Glutamatergic neuron (in vitro differentiated cells): Measurements from ENCODE around the gene ACACB. TPM values are rescaled to one million over a fixed set of nuclear protein-coding genes. Genes with fewer than 3 reads are reported as not detected.

Experiments used
- DNase-seq: peaks from one replicate; pipeline ENCODE4 v3.0.0; 2022
- H3K27ac Mint-ChIP-seq: one replicate; pipeline ENCODE4 v1.8.0; 2020; ENCODE audit warnings: mild to moderate bottlenecking, mixed read lengths, inconsistent platforms; ENCODE audit not compliant: unreplicated experiment
- H3K27me3 Mint-ChIP-seq: one replicate; pipeline ENCODE4 v1.8.0; 2020; ENCODE audit warnings: mild to moderate bottlenecking, moderate library complexity, mixed read lengths, inconsistent platforms; ENCODE audit not compliant: unreplicated experiment
- H3K36me3 Mint-ChIP-seq: one replicate; pipeline ENCODE4 v1.8.0; 2020; ENCODE audit warnings: mild to moderate bottlenecking, mixed read lengths, inconsistent platforms; ENCODE audit not compliant: unreplicated experiment
- H3K4me1 Mint-ChIP-seq: one replicate; pipeline ENCODE4 v1.8.0; 2020; ENCODE audit warnings: mild to moderate bottlenecking, low read depth, mixed read lengths, inconsistent platforms; ENCODE audit not compliant: unreplicated experiment
- H3K4me3 Mint-ChIP-seq: one replicate; pipeline ENCODE4 v1.8.0; 2020; ENCODE audit warnings: mild to moderate bottlenecking, mixed read lengths, inconsistent platforms; ENCODE audit not compliant: unreplicated experiment
- H3K9me3 Mint-ChIP-seq: one replicate; pipeline ENCODE4 v1.8.0; 2020; ENCODE audit warnings: mild to moderate bottlenecking, moderate library complexity, mixed read lengths, inconsistent platforms; ENCODE audit not compliant: unreplicated experiment
- CTCF ChIP-seq: fragments of 200-600 bp; sonication (generic); IDR thresholded peaks from one replicate; pipeline ENCODE4 v1.5.0; 2021; ENCODE audit not compliant: partially characterized antibody, unreplicated experiment
- total RNA-seq: library from RNA; stranded (reverse); fragmentation: NEBNext Ultra II Directional; extraction: Animal tissue kit (Norgen Biotek cat#: 25700); gene quantifications from one replicate; pipeline ENCODE4 v1.2.1, GENCODE V29; 2021; ENCODE audit not compliant: unreplicated experiment

Gene ACACB
- total RNA-seq, 1 donor from 2014 or later = 3.8 TPM

GRCh38 chr12:109230193-109230592, 113.8 kb downstream of the ACACB start:
- Mint-ChIP-seq H3K36me3 (no peaks in the 10 kb centered on the region), H3K27ac (no peak overlapping the region), H3K4me1 (no peaks in the 10 kb centered on the region), H3K9me3 (no peaks in the 10 kb centered on the region), H3K4me3 (no peak overlapping the region), H3K27me3 (peaks cover 3% of the 10 kb centered on the region)
- no peak for DNase-seq
- TF ChIP-seq CTCF = no peak

- H3K36me3 Mint-ChIP-seq = no peaks in the 10 kb centered on the region
- peaks cover 3% of the 10 kb centered on the region for H3K27me3 Mint-ChIP-seq
- H3K9me3 Mint-ChIP-seq = no peaks in the 10 kb centered on the region
- no peak overlapping the region for H3K4me3 Mint-ChIP-seq
- H3K4me1 Mint-ChIP-seq = peaks cover 13% of the 10 kb centered on the region
- H3K27ac Mint-ChIP-seq = no peak overlapping the region
- DNase-seq = no peak
- no peak for TF ChIP-seq CTCF
These were observed 116.3 kb downstream of the ACACB start for GRCh38 chr12:109232731-109233130.

- Mint-ChIP-seq H3K27me3 (peaks cover 3% of the 10 kb centered on the region), H3K36me3 (no peaks in the 10 kb centered on the region), H3K27ac (no peak overlapping the region), H3K4me3 (no peak overlapping the region), H3K9me3 (no peaks in the 10 kb centered on the region), H3K4me1 (peaks cover 13% of the 10 kb centered on the region)
- no peak for TF ChIP-seq CTCF
- DNase-seq = no peak
These were observed 117.6 kb downstream of the ACACB start for GRCh38 chr12:109234012-109234411.

- no peaks in the 10 kb centered on the region for H3K9me3 Mint-ChIP-seq
- H3K27ac Mint-ChIP-seq = peak overlapping the region; percentile 44
- TF ChIP-seq CTCF = no peak
- peaks cover 3% of the 10 kb centered on the region for H3K27me3 Mint-ChIP-seq
- H3K36me3 Mint-ChIP-seq = no peaks in the 10 kb centered on the region
- H3K4me1 Mint-ChIP-seq = peaks cover 13% of the 10 kb centered on the region
- no peak for DNase-seq
- H3K4me3 Mint-ChIP-seq = no peak overlapping the region
These were observed 119.9 kb downstream of the ACACB start for GRCh38 chr12:109236257-109236656.

GRCh38 chr12:109239179-109239578, 122.8 kb downstream of the ACACB start:
- peaks cover under 1% of the 10 kb centered on the region for H3K27me3 Mint-ChIP-seq
- H3K27ac Mint-ChIP-seq = no peak overlapping the region
- TF ChIP-seq CTCF = no peak
- DNase-seq = no peak
- H3K36me3 Mint-ChIP-seq = no peaks in the 10 kb centered on the region
- peaks cover 15% of the 10 kb centered on the region for H3K4me1 Mint-ChIP-seq
- no peaks in the 10 kb centered on the region for H3K9me3 Mint-ChIP-seq
- H3K4me3 Mint-ChIP-seq = no peak overlapping the region
